Hepatic stellate cell (primary cell): ENCODE results near the gene MDM1.

Experiments used
- DNase-seq: peaks from one replicate; pipeline ENCODE4 v3.0.0; 2011; ENCODE audit warnings: low spot score

The MDM1 gene

GRCh38 chr12:68356060-68356695, 24.0 kb upstream of the MDM1 start:
- DNase-seq: no peak

- DNase-seq: no peak
Measured at GRCh38 chr12:68354977-68355541, 22.9 kb upstream of the MDM1 start.

GRCh38 chr12:68352067-68352466, 19.9 kb upstream of the MDM1 start:
- DNase-seq: no peak

- no peak for DNase-seq
Measured at GRCh38 chr12:68350753-68351152, 18.6 kb upstream of the MDM1 start.

GRCh38 chr12:68349921-68350606, 17.9 kb upstream of the MDM1 start:
- DNase-seq: no peak

GRCh38 chr12:68349220-68349621, 17.1 kb upstream of the MDM1 start:
- DNase-seq: no peak

- DNase-seq: no peak
Measured at GRCh38 chr12:68348419-68348818, 16.3 kb upstream of the MDM1 start.

GRCh38 chr12:68345763-68346162, 13.6 kb upstream of the MDM1 start:
- DNase-seq: no peak

- no peak for DNase-seq
Measured at GRCh38 chr12:68344126-68344525, 12.0 kb upstream of the MDM1 start.

GRCh38 chr12:68342966-68343365, 10.8 kb upstream of the MDM1 start:
- no peak for DNase-seq

GRCh38 chr12:68341822-68342221, 9.7 kb upstream of the MDM1 start:
- no peak for DNase-seq

- DNase-seq: no peak
Measured at GRCh38 chr12:68340404-68341270, 8.5 kb upstream of the MDM1 start.

GRCh38 chr12:68336889-68337303, 4.7 kb upstream of the MDM1 start:
- DNase-seq: no peak

GRCh38 chr12:68335462-68335861, 3.3 kb upstream of the MDM1 start:
- DNase-seq: no peak

- no peak for DNase-seq
Measured at GRCh38 chr12:68334132-68334531, 2.0 kb upstream of the MDM1 start.

GRCh38 chr12:68332728-68333630, 817 bp upstream of the MDM1 start:
- no peak for DNase-seq

- DNase-seq: no peak
Measured at GRCh38 chr12:68331500-68331868, 678 bp downstream of the MDM1 start.

- no peak for DNase-seq
Measured at GRCh38 chr12:68327896-68328295, 4.3 kb downstream of the MDM1 start.

GRCh38 chr12:68326716-68327115, 5.4 kb downstream of the MDM1 start:
- DNase-seq: no peak

- DNase-seq: no peak
Measured at GRCh38 chr12:68325966-68326365, 6.2 kb downstream of the MDM1 start.

GRCh38 chr12:68324531-68324930, 7.6 kb downstream of the MDM1 start:
- DNase-seq: no peak

GRCh38 chr12:68321140-68321539, 11.0 kb downstream of the MDM1 start:
- no peak for DNase-seq
